Measurements from ENCODE around the gene PIPOX.

PIPOX gene

DNA sequence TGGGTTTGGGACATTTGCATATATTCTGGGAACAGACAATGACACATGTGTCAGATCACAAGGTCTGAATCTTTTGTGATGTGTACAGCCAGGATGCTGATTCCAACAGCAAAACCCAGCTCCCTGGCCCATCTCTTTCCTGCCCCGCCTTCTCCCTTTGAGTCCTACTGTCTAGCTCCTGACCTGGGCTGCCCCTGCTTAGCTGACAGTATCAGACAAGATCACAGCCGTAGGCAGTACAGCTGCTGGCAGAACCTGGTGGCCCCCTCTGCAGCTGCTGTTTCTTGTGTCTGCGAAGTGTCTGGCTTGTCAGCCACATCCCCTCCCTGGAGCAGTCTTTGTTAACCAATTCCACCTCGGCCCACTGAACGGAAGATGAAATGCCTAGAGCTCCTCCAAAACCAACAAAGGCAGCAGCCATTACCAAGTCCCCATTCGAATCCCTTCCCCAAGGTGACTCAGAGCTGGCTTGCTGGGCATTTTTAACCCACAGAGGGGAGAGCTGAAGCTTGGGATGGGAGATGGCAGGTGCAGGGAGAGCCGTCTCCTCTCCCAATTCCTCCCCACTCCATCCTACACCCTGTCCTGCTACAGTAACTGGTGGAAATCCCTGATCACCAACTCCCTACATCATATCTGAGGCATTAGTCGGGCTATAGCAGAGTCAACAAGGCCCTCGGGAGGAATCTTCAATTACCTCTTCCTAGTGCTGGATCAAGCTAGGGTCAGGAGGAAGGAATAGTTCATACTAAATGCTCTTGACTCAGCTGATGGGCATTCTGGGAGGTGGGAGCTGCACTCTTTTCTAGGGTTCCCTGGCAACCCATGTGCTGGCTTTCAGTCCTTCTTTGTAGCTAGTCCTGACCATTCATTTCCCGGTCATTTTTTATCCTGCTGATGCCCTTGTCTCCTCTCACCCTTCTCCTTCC, 5.8 kb downstream of the PIPOX start:
- no peak for DNase-seq

DNA sequence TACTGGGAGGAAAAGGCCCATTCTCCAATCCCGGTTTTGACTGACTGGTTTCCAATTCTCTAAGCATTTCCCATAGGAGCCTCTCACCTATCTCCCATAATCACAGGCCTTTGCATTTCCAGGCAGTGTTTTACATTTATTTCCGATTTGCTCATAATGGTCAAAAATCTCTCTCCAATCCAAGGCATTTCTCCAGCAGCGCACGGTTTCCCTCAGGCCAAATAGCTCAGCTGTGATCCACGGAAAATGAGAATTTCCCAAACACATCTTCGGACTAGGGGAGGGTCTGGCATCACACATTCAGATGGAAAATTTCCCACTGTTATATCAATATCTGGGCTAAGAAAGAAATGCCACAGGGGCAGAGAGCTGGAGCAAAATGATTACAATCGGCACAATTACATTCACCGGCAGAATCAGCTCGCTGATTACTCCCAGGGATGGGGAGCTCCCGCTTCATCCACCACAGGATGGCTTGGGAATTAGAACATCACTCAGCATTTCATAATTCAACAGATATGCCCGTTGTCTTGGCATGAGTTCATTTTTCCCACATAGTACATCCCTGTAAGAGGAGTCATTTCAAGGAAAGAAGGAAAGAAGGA, 6.7 kb downstream of the PIPOX start:
- DNase-seq: no peak

DNA sequence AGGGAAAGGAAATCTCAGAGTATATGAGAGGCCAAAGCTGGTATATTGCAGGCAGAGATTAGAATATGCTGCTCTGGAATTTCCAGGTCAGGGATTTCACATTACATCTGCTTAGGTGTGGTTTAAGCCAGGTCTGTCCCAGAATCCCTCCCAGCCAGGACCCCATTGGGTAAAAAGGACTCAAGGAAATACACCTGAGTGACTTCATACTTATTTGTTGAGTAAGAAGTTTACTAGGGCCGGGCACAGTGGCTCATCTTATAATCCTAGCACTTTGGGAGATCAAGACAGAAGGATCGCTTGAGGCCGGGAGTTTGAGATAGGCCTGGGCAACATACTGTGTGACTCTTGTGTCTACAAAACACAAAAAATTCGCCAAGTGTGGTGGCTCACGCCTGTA, 7.2 kb downstream of the PIPOX start:
- DNase-seq: no peak

DNA sequence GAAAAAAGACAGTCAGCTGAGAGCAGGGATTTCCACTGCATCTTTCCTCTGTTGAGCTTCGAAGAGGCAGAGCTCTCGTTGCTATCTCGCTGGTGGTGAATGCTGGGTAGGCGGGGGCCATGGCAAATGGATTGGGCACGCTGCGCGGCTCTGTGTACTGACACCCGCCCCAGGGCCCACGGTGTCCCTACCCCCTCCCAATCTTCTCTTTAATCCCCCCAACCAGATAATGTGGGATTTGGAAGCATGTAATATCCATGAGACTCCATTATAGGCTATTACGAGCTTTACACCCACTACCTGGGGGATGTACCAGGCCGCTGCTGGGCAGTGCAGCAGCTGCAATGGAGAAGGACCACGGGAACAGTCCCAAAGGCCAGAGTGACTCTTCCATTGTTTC, 8.3 kb downstream of the PIPOX start:
- DNase-seq: no peak

DNA sequence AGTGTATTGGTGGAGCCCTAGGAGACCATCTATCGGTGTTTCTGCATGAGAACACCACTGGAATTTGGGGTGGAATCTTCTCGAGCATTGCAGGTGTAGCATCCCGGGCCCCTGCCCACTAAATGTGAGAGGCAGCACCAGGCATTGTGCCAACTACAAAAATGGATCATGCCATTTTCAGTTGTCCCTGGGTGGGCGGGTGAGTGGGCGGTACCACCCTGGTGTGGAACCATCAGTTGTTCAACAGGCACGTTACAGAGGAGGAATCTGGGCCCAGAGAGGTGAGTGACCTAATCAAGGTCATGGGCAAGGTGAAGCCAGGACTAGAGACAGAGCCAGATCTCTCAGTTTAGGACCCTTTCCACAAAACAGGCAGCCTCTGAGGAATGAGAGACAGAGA, 8.8 kb downstream of the PIPOX start:
- DNase-seq: no peak

DNA sequence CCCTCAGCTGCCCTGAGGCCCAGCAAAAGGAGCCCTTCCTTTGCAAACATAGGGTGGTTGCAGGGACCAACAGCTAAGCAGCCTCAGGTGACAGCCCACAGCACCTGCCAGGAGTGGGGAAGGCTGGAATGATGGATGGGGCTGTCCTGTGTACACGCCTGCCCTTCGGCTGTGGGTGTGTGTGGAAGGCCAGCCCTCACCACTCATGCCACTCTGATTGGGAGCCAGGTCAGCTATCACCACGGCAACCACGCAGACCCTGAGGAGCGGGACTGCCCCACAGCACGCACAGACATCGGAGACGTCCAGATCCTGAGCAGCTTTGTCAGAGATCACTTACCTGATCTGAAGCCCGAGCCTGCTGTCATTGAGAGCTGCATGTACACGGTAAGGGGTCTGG, 11.9 kb downstream of the PIPOX start:
- no peak for DNase-seq

DNA sequence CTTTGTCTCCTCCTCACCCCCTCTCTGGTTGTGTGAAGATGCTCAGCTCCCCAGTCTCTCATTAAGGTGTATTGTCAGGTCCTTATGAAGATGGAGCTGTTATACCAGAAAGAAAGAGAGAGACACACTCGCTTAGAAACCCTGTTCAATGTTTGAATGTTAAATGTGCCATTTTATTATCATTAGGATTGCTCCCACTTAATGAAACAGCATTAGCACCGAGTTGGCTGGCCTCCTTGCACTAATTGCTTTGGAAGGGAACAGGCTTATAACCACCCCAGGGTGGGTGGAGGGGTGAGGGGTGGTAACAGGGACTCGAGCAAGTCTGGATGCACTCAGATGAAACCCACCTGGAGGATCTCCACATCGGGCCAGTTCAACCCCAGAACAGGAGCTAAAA, 14.4 kb downstream of the PIPOX start:
- no peak for DNase-seq

DNA sequence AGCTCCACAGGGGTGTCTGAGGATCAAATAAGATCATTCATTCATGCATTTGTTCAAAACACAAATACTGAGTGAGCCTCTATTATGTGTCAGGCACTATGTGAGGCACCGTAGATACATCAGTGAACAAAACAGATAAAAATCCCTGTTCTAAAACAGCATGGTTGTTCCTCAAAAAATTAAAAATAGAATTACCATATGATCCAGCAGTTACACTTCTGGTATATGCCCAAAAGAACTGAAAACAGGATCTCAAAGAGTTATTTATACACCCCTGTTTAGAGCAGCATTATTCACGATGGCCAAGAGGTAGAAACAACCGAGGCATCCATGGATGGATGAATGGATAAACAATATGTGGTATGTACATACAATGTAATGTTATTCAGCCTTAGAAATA, 15.4 kb downstream of the PIPOX start:
- peak; percentile 13 to 49 (median 46) for DNase-seq

DNA sequence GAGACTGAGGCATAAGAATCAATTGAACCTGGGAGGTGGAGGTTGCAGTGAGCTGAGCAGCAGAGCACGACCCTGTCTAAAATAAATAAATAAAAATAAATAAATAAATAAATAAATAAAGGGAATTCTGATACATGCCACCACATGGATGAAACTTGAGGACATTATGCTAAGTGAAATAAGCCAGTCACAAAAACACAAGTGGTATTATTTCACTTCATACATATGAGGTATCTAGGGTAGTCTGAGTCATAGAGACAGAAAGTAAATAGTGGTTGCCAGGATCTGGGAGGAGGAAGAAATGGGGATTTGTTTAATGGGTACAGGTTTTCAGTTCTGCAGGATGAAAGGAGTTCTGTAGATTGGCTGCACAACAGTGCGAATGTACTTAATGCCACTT, 16.3 kb downstream of the PIPOX start:
- DNase-seq: peak in 2 of 3 donors; percentile 18 to 46

DNA sequence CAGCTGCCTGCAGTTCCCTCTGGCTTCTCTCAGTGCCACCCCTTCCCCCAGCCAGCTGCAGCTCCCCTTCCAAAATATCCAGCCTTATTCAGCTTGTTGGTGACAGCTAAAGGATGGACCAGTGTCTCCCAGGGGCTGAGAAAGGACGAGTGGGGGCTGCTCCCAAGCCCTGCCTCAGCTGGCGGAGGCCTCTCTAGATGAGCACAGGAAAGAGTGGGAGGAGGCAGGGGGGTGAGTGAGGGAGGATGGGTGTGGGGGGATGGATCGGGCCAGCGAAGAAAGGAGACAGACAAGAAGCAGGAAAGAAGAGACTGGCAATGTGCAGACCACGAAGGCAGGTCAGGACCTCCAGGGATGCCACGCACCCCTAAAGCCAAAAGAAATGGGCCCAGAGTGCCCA, 17.5 kb downstream of the PIPOX start:
- DNase-seq: no peak

DNA sequence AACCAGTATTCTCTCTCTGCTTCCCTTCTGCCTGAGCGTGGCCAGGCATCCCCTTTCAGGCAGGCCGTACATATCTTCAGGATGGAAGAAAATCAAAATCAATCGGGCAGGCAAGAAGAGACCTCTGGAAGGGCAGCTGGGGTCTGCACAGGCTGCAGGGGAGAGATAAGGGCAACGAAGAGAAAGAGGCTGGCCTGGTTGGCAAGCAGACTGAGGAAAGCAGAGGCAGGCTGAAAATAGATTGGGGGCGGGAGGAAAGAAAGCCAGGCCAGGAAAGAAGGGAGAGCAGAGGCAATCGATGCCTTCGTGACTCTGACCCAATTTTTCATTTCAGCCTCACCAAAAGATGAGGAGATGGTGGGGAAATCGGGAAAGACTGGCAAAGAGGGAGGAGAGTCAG, 18.1 kb downstream of the PIPOX start:
- DNase-seq: no peak

DNA sequence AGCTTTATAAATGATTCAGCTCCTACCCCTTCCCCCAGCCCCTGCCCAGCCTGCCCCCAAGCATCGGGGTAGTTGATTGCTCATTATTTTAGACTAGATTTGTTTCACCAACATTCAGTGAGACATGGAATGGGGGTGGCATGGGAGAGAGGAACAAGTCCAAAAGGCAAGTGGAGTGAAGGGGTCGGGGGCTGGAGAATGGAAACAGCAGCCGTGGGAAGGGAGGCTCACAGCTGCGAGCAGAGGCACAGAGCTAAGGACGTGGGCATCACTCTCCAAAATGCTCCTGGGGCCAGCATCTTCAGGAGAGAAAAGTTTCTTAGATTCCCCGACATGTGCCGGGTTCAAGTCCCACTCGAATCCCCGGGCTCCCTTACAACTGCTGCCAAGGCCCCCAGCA, 19.3 kb downstream of the PIPOX start:
- DNase-seq: no peak

DNA sequence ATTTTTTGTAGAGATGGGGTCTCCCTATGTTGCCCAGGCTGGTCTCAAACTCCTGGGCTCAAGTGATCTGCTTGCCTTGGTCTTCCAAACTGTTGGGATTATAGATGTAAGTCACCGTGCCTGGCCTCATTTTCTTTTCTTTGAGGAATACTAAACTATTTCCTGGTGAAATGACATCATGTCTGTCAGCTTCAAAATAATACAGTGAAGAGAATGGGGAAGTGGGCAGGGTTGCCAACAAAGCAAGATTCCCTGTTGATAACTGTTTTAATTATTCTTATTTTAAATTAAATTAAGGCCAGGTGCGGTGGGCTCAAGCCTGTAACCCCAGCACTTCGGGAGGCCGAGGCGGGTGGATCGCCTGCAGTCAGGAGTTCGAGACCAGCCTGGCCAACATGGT, 21.1 kb downstream of the PIPOX start:
- DNase-seq: peak; percentile 54 to 76 (median 70)

DNA sequence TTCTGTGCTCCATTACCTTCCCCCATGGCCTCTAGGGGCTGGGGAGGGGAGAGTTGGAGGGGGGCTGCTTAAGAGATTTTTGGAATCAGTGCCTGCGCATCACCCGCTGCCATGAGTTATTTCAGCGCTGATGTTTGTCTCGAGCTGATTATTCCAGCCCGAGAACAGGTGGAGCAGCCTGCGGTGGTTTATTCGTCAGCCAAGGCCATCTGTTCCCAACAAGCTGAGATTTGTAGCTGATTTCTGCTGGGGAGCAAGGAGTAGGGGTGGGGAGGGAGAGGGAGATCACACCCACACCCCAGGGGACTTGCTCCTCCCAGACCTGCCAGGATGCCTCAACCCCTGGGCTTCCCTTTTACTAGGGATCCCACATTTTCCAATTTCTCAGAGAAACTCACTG, 23.1 kb downstream of the PIPOX start:
- no peak for DNase-seq

DNA sequence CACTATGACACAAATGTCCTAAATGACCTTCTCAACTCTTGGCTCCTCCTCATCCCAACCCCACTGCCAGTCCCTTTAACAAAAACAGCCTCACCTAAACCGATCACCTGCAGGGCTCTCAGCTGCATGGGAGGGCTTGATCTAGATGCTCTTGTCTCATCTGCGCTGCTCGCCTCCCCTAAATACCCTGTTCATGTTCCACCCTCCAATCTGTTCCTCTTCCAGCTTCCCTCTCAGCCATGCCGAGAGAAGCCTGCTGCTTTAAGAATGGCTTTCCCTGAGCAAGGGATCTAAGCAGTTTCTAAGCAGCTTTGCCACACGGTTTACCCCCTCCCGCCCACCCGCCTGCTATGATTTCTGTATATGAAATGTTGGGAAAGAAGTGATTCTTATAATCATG, 23.7 kb downstream of the PIPOX start:
- DNase-seq: peak in 1 of 3 donors; percentile 20

DNA sequence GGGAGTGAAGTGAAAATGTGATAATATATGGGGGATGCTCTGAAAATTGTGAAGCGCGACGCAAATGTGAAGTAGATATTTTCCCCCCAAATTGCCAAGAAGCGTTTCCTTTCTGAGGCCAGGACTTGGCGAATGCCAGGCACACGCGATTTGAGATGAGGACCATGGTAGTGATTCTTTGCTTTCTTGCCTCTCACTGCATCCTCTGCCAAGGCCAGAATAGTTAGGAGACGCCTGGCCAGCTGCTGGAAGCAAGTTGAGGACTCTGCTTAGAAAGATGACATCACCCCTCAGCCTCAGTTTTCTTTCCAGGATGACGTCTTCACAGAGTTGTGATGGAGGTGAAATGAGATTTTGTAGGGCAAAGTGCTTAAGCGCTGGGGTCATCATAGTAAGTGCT, 25.9 kb downstream of the PIPOX start:
- no peak for DNase-seq

DNA sequence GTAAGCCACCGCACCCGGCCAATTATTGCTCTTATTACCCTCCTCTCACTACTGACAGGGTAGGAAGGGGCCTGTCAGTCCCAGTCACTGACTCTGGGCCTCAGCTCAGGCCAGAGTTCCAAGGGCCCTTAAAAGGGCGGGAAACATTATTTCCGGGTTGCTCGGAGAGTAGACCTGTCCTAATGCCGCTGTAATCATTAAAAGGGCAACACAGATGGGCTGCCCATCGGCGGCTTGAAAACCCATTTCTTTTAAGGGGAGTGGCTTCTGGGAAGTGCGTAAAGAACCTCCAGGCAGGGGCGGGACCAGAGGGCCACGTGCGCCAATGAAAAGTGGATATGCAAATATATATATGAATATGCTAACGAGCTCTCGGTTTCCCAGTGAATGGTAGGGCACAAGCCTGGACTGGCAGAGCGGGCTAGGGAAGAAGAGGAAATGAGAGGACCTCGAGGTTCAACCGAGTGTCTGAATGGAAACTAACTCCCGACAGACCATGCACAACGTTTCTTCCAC, 26.6 kb downstream of the PIPOX start:
- DNase-seq: no peak

DNA sequence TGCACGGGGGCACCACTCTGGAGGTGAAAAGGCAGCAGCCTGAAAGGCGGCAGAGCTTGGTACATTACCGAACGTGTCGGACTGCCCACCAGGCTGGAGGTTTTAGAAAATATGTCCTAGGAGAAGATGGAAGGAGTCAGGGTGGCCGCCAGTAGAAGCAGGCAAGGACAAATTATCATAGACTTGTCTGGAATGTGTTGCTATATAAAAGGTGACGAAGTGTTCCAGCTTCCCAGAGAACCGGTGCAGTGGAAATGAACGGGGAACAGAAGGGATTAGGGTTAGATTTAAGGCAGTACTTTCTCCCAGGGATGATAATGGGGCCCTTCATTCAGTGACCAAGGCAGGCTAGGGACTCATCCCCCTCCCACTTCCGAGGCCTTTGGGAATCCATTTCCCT, 27.4 kb downstream of the PIPOX start:
- no peak for DNase-seq

DNA sequence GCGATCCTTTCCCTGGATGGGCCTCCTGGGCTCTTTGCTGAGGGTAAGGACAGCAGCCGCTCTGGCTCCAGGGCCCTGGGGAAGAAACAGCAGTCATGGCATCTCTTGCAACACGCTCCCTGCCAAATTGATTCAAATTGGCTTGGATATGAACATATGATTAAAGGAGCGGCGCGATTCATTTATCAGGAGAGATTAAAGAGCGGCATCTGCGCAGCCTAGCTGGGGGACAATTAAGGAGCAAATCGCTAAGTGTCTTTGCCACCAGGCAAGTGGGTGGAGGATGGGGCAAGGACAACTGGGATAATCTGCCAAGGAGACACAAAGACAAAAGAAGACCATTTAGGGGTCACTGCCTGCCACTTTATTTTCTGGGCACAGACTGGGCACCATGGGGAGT, 27.8 kb downstream of the PIPOX start:
- DNase-seq: no peak

DNA sequence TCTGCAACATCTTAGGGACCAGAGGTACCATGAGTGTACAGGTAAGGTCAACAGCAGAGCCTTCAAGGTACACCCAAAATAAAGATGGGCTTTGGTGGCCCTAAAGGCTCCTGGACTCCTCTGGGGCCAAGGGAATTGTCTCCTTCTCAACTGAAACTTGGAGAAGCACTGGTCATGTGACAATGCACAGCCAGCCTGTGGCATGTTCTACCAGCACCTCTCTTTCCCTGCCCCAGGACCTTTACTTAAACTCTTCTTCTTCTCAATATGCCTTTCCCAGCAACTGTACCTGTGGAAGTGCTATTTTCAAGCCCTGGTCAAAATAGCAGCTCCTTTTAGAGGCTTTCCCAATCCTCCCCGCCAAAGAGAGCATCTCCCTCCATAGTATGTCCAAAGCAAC, 28.4 kb downstream of the PIPOX start:
- no peak for DNase-seq

DNA sequence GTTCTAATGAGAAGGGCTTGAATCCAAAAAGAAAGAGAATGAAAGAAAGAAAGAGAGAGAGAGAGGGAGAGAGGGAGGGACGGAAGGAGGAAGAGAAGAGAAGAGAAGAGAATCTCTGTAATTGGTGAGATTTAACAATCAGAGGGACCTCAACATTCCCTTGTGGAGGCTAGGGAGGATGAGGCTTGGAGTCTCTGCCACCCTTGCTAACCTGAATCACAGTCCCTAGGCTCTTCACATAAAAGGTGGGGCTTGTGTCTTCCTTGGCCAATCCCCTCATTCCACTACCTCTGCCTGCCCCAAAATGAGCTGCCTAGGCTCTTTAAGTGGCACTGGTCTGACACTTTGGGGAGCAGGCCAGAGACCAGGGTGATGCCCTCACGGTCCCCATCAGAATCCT, 30.1 kb downstream of the PIPOX start:
- DNase-seq: no peak

DNA sequence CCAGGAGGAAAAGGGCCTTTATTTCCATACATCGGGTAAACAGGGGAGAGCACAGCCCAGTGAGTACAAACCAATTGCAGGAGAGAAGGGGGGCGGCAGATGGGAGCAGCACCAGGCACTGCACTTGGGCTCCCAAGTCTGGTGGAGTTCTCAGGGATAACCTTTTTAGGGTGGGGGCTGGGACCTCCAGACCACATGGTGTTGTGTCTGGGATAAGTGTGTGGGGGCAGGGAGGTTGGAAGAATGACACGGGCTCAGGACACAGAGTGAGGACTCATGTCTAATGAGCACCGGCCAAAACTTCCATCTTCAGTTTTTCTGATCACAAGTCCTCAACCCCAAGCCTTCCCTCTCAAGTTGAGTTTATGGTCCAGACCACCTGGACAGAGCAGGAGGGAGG, 30.6 kb downstream of the PIPOX start:
- DNase-seq: no peak

DNA sequence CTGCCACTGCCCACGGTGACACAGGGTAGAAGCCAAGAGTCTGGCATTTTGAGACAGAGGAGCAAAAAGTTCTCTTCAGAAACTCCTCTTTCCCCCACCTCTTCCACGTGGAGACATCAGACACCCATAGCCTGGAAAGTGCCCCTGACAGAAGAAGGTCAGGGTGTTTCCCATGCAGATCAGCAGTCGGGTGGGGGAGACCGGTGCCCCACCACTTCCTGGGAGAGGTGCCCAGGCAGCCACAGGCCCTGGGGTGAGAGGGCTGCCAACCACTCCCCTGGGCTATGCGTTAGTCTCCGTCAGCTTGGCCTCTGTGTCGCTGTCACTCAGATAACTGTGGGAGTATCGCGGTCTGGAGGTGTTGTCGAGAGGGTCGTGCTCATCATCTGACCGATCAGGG, 31.5 kb downstream of the PIPOX start:
- DNase-seq: no peak

DNA sequence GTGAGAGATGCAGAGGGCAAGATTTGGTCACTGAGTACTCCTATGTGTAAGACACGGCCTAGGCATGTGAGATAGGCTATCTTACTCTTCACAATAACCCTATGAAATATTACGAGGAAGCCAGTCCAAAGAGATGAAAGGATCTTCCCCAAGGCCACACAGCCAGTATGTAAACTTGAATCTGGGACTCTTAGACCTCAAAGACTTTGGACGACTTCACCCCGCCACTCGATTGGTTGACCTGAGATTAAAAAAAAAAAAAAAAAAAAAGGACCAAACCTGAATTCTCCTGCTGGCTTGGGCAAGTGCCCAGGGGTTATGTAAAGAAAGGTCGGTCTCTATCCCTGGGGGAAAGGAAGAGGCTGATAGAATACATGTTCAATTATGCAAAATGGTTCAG, 33.1 kb downstream of the PIPOX start:
- no peak for DNase-seq

DNA sequence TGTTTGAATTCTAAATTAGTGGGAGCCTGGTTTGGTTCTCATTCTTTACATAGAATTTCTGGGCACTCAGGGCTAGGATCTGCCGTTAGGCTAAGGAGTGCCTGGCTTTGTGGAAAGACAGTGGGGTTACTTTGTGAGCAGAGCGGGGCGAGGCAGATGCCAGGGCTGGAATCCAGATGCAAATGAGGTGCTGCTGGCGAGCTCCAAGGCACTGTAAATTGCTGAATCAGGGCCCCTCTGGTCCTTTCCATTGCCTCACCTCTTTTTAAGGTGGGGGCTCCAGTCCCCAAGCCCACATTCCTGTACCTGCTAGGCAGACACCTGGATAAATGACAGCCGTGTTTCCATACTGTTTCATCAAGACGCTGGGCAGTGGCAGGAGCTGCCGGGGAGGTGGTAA, 33.8 kb downstream of the PIPOX start:
- no peak for DNase-seq

Measured in suppressor macrophage treated with lipopolysaccharide for 1 hour (primary cell).